Prostate gland (tissue), 2 donors: ENCODE results near the gene ARHGAP29. TPM values are rescaled to one million over a fixed set of nuclear protein-coding genes. Genes with fewer than 3 reads are reported as not detected.

Experiments used
- DNase-seq: peaks from one replicate; pipeline ENCODE4 v3.0.0-alpha.2; 2019; ENCODE audit warnings: low spot score
- H3K27ac ChIP-seq, 2 donors: fragments of 200-600 bp; sonication (generic); 2 replicates each; pipeline ENCODE4 v1.5.1; 2017 to 2019
- H3K27me3 ChIP-seq: fragments of 200-600 bp; sonication (generic); replicated peaks from 2 replicates; pipeline ENCODE4 v1.5.1; 2019; ENCODE audit not compliant: insufficient read depth
- H3K36me3 ChIP-seq, 2 donors: fragments of 200-600 bp; sonication (generic); 1 replicate in 1 of 2; 2 replicates in 1 of 2; pipeline versions ENCODE4 v1.5.1 to v1.8.1; 2017 to 2019
- H3K4me1 ChIP-seq: fragments of 200-600 bp; sonication (generic); replicated peaks from 2 replicates; pipeline ENCODE4 v1.5.1; 2019
- H3K4me3 ChIP-seq, 2 donors: fragments of 200-600 bp; sonication (generic); 2 replicates each; pipeline ENCODE4 v1.5.1; 2017 to 2019
- H3K9me3 ChIP-seq: fragments of 200-600 bp; sonication (generic); 2 replicates; pipeline ENCODE4 v1.5.1; 2017
- POLR2A ChIP-seq: fragments of 450-650 bp; IDR thresholded peaks from one replicate; pipeline ENCODE4 v1.6.1; 2016; ENCODE audit warnings: antibody characterized with exemption, mild to moderate bottlenecking
- POLR2AphosphoS5 ChIP-seq: sonication (generic); formaldehyde crosslinking; IDR thresholded peaks from one replicate; pipeline ENCODE4 v1.6.1; 2017; ENCODE audit warnings: antibody characterized with exemption
- WGBS: methylation state at CpG from one replicate; pipeline ENCODE4 v1.1.5; 2018; 5-methylcytosine and 5-hydroxymethylcytosine counted together
- intact Hi-C: fragments of 100-400 bp; cut with DNase I; formaldehyde crosslinking; loops from one replicate; pipeline ENCODE4 v1.14.2; 2022
- total RNA-seq, 2 donors: library from RNA; depleted of rRNA; stranded (reverse); fragments of >200 nt; gene quantifications; one replicate each; pipeline ENCODE4 v1.1.0, GENCODE V29; 2016
- TF ChIP-seq, protein P1 (sequence below), 4 experiments: fragments of 200-600 bp in 2 of 4; fragments of 450-650 bp in 2 of 4; sonication (generic) in 2 of 4; IDR thresholded peaks; 1 replicate in 3 of 4; 2 replicates in 1 of 4; pipeline ENCODE4 v1.5.1; 2016 to 2019; ENCODE audit warnings: antibody characterized with exemption in 4 of 4, mild to moderate bottlenecking in 2 of 4, moderate library complexity in 2 of 4

Gene ARHGAP29
- total RNA-seq, 2 donors from 2014 or later = 27.8 to 32.9 TPM

DNA sequence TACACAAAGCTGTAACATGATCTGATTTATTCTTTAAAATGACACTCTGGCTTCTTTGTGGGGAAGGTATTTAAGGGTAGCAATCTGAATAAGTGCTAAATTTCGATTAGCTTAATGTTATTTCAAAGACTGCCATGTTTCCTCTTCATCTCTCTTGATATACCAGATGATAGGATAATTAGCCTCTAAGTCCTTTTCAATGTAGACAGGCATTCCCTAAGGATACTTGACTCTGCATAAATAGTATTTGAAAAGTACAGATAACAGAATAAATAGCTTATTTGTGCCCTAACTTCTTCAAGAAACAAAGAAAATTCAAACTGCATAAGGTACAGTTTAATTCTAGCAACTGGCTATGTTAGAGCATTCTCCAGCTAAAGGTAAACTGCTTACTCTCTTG is 46.2 kb downstream of the ARHGAP29 start:
- Histone ChIP-seq H3K27ac (no peak overlapping the region), H3K4me1 (no peaks in the 10 kb centered on the region), H3K36me3 (no peaks in the 10 kb centered on the region), H3K9me3 (no peaks in the 10 kb centered on the region), H3K27me3 (no peaks in the 10 kb centered on the region), H3K4me3 (no peak overlapping the region)
- intact Hi-C loops = no loop called here
- TF ChIP-seq, protein P1, sequence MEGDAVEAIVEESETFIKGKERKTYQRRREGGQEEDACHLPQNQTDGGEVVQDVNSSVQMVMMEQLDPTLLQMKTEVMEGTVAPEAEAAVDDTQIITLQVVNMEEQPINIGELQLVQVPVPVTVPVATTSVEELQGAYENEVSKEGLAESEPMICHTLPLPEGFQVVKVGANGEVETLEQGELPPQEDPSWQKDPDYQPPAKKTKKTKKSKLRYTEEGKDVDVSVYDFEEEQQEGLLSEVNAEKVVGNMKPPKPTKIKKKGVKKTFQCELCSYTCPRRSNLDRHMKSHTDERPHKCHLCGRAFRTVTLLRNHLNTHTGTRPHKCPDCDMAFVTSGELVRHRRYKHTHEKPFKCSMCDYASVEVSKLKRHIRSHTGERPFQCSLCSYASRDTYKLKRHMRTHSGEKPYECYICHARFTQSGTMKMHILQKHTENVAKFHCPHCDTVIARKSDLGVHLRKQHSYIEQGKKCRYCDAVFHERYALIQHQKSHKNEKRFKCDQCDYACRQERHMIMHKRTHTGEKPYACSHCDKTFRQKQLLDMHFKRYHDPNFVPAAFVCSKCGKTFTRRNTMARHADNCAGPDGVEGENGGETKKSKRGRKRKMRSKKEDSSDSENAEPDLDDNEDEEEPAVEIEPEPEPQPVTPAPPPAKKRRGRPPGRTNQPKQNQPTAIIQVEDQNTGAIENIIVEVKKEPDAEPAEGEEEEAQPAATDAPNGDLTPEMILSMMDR (IDR thresholded peaks at IDR 0.05) = no peak
- TF ChIP-seq POLR2AphosphoS5 = no peak
- TF ChIP-seq POLR2A = no peak
- DNase-seq = no peak
- WGBS = 32% methylated on average over 1 of the region's 1 CpG

DNA sequence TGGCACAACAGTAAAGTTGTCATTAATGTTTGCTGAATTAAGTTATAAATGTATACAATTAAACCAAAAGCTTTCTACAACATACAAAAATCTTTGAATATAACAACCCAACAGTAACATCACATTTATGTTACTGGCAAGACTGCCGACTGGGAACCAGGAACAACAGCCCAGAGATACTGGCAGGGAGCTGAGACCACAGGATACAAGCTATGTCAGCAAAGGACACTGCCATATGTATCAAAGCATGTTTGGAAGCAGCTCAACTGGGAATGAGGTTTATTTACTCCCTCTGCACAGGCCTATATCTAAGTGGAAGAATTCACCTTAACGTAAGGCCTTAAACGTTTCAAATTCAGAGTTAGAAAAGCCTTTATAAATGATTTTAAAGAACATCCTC is 50.4 kb downstream of the ARHGAP29 start:
- Histone ChIP-seq H3K4me3 (no peak overlapping the region), H3K9me3 (no peaks in the 10 kb centered on the region), H3K27ac (no peak overlapping the region), H3K36me3 (no peaks in the 10 kb centered on the region), H3K4me1 (no peaks in the 10 kb centered on the region), H3K27me3 (no peaks in the 10 kb centered on the region)
- WGBS = 89% methylated on average over 3 of the region's 3 CpGs
- intact Hi-C loops = no loop called here
- TF ChIP-seq POLR2A (no peak), POLR2AphosphoS5 (no peak)
- TF ChIP-seq, protein P1 (IDR thresholded peaks at IDR 0.05) = no peak
- no peak for DNase-seq

DNA sequence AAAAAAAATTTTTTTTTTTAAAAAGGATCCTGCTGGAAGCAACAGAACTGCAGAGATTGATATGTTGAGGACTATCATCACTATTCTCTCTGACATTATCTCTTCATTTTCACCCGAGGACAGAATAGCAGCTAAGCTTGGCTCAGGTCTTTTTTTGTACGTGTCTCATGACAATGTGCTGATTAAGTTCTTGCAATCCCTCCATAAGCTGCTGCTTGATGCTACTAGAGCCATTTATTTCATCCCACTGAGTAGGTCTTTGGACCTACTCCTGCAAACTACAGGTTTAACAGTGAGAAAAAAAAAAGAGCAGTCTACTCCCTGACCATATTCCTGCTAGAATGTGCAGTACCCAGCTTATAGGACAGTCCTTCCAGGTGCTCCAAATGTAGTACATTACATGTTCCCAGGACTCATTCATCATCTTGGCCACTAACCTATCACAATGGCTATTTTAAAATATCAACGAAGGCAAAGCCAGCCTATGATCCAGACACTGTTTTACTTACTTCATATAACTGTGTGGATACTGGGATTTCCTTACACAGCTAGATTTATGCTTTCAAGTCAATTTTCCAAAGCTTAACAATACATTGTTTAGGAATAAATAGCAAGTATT is 54.1 kb downstream of the ARHGAP29 start:
- TF ChIP-seq POLR2AphosphoS5 = no peak
- TF ChIP-seq POLR2A = no peak
- TF ChIP-seq, protein P1 (IDR thresholded peaks at IDR 0.05) = no peak
- no peaks in the 10 kb centered on the region for H3K4me1 ChIP-seq
- H3K4me3 ChIP-seq = no peak overlapping the region
- 81% methylated on average over 3 of the region's 3 CpGs for WGBS
- H3K36me3 ChIP-seq = peaks cover 0 to 4% of the 10 kb centered on the region in 2 donors
- H3K27ac ChIP-seq = no peak overlapping the region
- H3K9me3 ChIP-seq = no peaks in the 10 kb centered on the region
- no peak for DNase-seq
- no peaks in the 10 kb centered on the region for H3K27me3 ChIP-seq
- intact Hi-C loops = no loop called here

DNA sequence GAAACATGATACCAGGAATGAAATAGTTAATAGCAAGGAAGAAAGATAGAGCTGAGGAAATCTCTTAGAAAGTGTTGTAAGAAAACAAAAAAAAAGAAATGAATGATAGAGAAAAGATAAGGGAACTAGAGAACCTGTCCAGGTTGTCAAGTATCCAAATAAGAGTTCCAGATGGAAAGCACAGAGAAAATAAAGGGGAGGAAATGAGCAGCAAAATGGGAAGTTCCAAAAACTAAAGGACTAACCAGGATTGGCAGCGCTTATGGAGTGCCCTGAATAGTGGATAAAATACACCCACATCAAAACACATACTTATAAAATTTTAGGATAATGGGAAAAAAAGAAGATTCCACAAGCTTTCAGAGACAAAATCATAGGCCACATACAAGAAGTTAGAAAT is 55.2 kb downstream of the ARHGAP29 start:
- TF ChIP-seq POLR2AphosphoS5 (no peak), POLR2A (no peak)
- TF ChIP-seq, protein P1 (IDR thresholded peaks at IDR 0.05) = no peak

DNA sequence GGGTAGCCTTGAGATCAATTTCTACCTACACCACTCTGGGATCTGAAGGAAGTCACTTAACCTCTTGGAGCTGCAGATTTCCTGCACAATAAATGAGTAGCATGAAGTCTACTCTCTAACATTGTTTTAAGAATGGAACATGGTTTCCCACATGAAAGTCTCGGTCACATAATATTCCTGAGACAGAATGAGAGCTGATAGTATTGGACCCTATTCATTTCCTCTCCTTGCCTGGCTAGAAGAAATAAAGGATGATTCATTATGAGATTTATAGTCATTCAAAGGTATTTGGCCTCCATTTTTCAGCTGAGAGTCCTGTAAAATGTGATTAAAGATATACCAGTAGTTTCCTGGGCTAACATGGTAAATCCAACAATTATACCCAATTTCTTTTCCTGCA is 56.7 kb downstream of the ARHGAP29 start:
- WGBS = 94% methylated on average over 1 of the region's 1 CpG
- peaks cover 0 to 4% of the 10 kb centered on the region in 2 donors for H3K36me3 ChIP-seq
- no peaks in the 10 kb centered on the region for H3K4me1 ChIP-seq
- intact Hi-C loops = no loop called here
- no peaks in the 10 kb centered on the region for H3K9me3 ChIP-seq
- DNase-seq = no peak
- H3K4me3 ChIP-seq = no peak overlapping the region
- TF ChIP-seq, protein P1 (IDR thresholded peaks at IDR 0.05) = no peak
- no peak for TF ChIP-seq POLR2A
- no peak for TF ChIP-seq POLR2AphosphoS5
- no peak overlapping the region for H3K27ac ChIP-seq
- H3K27me3 ChIP-seq = no peaks in the 10 kb centered on the region

More for the DNA sequence above, 55.2 kb downstream of the ARHGAP29 start:
- H3K27ac ChIP-seq = no peak overlapping the region
- no peaks in the 10 kb centered on the region for H3K4me1 ChIP-seq
- DNase-seq = no peak
- no peak overlapping the region for H3K4me3 ChIP-seq
- WGBS = 93% methylated on average over 1 of the region's 1 CpG
- intact Hi-C loops = no loop called here
- H3K36me3 ChIP-seq = peaks cover 0 to 4% of the 10 kb centered on the region in 2 donors
- H3K27me3 ChIP-seq = no peaks in the 10 kb centered on the region
- no peaks in the 10 kb centered on the region for H3K9me3 ChIP-seq
